Activated naive CD4-positive, alpha-beta T cell treated with Interleukin-2 at 50 U/mL for 16 hours (primary cell): Measurements from ENCODE around the gene COX4I1.

Experiments
- DNase-seq: peaks from one replicate; pipeline ENCODE4 v3.0.0-alpha.2; 2020

The COX4I1 gene

GRCh38 chr16:85768199-85768598, 31.3 kb upstream of the COX4I1 start:
- DNase-seq: no peak

DNA sequence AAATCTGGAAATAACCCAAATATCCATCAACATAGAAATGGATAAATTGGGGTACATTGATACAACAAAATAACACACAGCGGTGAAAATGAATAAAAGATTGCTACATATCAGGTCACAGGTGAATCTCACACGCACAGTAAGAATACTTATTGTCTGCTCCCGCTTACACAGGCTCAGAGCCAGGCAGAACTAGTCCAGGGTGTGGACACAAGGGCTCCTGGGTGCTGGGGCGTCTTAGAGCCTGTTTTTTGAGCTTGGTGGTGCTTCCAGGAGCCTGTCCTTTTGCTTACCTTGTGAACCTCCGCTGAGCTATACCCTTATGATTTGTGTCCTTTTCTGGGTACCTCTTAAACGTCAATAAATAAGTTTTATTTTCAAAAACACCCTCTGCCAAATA, 28.8 kb upstream of the COX4I1 start:
- DNase-seq: no peak

GRCh38 chr16:85773044-85773443, 26.5 kb upstream of the COX4I1 start:
- no peak for DNase-seq

GRCh38 chr16:85774136-85774535, 25.4 kb upstream of the COX4I1 start:
- DNase-seq: no peak

- no peak for DNase-seq
Observed at GRCh38 chr16:85774811-85775210, 24.7 kb upstream of the COX4I1 start.

- no peak for DNase-seq
Observed at GRCh38 chr16:85777583-85778310, 21.7 kb upstream of the COX4I1 start.

DNA sequence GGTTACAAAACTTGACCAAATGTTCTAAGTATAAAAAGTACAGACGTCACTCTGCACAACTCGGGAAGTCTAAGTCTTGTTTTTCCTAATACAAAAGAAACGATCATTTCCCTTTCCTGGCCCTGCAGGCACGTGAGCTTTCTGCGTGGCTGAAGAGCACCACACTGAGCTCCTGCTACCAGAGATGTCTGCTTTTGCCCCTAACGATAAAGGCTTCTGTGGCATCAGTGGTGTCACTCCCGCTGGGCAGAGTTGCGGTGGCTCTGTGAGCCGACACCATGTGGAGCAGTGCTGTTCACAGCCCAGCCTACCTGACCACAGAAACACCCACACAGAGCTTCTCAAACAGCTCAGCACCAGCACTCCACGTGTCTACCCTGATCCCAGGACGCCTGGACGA, 20.6 kb upstream of the COX4I1 start:
- DNase-seq: peak; percentile 38

- DNase-seq: no peak
Observed at GRCh38 chr16:85780281-85780680, 19.2 kb upstream of the COX4I1 start.

DNA sequence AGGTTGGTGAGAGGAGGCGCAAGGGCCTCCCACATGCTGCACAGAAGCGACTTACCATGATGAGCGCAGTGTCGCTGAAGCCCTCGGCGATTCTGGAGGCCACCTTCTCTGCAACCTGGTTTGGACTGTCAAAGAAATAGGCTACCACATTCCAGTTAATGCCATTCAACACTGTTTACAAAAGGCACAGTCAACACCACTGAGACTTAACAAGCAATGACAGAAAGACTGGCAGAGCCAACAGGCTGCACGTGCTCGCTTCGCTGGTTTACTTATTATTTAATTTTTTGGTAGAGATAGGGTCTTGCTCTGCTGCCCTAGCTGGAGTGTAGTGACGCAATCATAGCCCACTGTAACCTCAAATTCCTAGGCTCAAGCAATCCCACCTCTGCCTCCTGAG, 18.3 kb upstream of the COX4I1 start:
- DNase-seq: no peak

DNA sequence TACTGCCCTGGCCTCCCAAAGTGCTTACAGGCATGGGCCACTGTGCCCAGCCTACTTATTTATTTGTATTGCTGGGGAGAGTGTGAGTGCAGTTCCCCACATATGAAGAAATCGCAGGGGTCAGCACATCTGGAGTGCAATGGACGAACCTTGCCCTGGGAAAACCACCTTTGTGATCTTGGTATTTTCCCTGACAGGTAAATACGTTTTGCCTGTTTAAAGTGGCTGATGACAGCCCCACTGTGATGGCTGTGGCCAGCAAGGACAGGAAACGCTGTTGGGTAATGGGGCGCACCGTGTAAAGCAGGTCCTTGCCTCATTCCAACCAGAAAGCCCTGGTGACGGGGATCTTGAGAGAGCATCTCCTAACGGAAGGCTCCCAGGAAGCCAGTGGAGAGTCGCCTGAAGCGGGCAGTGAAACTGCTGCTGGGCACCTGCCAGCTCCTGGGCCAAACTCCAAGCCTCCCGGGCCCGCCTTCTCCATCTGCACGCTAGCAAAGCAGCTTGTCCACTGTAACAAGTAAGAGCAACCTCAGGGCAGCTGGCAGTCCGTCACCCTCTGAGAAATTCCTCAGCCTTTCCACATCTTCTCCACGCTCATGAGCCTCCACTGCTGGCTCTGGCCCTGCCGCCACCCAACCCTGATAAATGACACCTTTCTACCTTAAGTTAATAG, 17.7 kb upstream of the COX4I1 start:
- no peak for DNase-seq

DNA sequence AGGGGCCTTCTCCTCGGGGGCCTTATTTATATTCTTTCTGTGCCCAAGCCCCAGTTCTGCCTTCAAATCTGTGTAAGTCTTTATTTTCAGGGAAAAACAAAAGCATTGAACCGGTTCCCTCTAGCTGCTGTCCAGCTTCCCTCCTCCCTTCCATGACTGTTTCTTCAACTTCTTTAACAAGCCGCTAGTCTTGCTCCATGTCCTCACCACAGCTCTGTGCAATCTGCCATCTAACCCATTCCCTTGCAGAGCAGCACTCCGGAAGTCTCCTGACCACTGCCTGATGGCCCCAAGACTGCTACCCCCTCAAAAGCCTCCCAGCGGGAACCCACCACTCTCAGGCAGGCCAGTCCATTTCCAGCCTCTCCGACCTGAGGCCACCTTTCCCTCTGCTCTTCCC, 17.0 kb upstream of the COX4I1 start:
- no peak for DNase-seq

DNA sequence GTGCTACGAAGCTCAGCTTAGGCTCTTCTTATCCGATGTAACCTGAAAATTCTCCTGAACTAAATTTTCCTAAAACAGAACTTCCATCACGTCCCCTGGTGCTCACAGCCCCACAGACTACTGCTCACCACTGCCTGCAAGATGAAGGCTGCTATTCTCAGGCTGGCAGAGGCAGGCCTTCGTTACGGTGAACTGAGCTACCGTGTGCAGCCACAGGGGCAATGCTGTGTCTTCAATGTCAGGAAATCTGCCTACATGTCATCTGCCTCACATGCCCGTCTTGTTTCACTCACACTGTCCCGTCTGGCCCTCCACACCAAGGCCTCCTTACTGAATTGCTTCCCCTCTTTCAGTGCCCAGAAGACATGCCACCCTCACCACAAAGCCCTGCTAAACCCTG, 16.1 kb upstream of the COX4I1 start:
- DNase-seq: no peak

DNA sequence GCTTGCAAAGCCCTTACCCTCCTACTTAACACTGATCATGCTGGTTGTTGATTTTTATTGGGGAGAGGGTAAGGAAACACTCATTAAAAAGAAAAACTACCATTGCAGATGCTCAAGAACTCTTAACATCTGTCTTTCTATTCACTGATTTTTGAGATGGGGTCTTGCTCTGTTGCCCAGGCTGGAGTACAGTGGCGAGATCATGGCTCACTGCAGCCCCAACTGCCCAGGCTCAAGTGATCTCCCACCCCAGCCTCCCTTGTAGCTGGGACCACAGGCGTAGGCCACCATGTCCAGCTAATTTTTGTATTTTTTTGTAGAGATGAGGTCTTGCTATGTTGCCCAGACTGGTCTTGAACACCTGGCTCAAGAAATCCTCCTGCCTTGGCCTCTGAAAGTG, 14.7 kb upstream of the COX4I1 start:
- DNase-seq: no peak

- DNase-seq: no peak
Observed at GRCh38 chr16:85785927-85786326, 13.6 kb upstream of the COX4I1 start.

GRCh38 chr16:85788819-85789218, 10.7 kb upstream of the COX4I1 start:
- DNase-seq: no peak

- no peak for DNase-seq
Observed at GRCh38 chr16:85789773-85790172, 9.7 kb upstream of the COX4I1 start.

DNA sequence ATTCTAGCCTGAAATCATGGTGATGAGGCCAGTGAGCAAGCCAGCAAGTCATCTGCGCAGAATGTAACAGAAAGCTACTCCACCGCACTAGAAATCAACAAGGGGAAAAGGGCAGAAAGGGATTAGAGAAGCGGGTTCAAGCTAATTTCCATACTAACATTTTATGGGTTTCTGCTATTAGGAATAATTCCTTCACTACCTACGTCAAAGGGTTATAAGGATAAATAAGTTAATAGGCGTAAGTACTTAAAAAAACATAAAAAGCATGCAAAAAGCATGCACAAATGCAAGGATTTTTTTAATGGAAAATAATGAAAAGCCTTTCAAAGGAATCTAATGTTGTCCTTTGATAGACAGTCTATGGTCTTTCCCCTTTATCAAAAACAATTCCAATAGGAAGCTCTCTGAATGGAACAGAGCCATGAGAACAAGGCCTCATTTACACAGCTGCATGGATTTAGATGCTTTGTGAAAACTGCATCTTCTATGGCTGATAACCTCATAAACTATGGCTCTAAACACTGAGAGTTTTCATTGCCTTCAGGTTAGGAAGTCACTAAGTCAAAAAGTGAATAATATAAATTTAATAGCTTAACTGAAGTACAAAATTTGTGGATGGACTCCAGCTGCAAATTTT, 5.7 kb upstream of the COX4I1 start:
- DNase-seq: no peak

- DNase-seq: no peak
Observed at GRCh38 chr16:85794696-85795095, 4.8 kb upstream of the COX4I1 start.

DNA sequence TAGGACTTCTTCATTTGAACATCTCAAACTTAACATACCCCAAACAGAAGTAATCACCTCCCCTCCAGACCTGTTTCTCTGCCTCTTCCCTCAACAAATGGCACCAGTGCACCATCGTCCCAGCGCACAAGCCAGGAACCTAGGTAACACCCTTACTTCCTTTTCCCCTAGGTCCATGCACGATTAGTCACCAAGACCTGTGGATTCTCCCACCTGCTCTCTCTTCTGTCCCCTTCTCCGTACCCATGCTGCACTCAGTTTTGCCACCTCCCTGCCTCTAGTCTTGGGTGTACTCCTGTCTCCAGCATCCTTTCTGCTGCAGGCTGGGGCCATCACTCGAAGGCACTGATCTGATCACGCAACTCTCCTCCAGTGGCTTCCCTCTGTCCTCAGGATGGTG, 3.3 kb upstream of the COX4I1 start:
- DNase-seq: no peak

DNA sequence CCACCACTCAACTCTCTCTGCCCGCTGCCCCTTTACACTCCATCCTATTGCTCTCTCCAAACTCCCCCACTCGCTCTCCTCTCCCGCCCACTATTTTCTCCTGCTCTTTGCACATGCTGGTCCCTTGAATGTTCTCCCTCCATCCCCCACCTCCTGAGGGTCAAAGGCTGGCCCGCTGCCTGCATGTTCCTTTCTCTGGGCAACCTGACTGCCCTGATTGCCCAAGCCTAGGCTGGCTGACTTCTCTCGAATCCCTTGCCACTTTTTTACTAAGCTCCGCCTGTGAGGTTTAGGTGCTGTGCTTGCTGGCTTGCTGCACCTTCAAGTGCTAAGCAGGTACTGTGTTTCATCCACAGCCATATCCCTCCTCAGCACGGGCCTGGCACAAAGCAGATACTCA, 2.9 kb upstream of the COX4I1 start:
- DNase-seq: no peak

DNA sequence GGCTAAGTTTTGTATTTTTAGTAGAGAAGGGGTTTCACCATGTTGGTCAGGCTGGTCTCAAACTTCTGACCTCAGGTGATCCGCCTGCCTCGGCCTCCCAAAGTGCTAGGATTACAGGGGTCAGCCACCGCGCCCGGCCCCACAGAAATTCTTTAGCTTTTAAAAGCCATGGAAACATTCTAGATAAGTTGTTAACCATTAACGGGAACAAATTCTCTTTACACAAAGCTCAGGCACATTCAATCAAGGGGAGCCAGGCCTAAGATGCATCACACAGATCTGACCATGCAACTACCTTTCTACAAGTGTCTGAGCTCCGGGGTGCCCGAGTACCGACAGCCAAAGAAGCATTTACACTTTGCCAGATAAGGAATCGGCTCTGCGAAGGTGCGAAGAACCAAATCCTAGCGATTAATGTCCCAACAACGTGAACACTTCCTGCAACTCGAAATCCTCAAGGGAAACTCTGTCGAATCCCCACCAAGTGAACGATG, 1.2 kb upstream of the COX4I1 start:
- DNase-seq: no peak

GRCh38 chr16:85798901-85799496, 496 bp upstream of the COX4I1 start:
- peak; percentile 47 for DNase-seq

DNA sequence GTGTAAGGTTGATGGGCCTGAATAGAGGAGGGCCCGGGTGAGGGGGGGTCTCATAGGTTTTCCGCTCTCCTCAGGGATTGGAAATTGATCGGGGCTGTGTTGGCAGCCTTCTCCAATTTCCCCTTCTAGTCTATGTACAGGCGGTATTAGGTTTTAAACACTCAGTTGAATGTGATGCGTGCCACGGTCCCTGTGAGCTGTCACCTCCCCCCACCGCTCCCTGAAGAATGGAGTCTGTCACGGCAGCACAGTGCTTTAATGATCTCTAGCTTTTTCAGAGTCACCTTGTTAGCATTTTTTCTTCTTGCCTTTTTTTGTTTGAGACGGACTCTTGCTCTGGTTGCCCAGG, 800 bp downstream of the COX4I1 start:
- peak; percentile 54 for DNase-seq

- DNase-seq: no peak
Observed at GRCh38 chr16:85803570-85803969, 4.1 kb downstream of the COX4I1 start.
